H9 (cell line): Measurements from ENCODE around the gene EPS15. TPM values are rescaled to one million over a fixed set of nuclear protein-coding genes. Genes with fewer than 3 reads are reported as not detected.

Experiments used
- DNase-seq: peaks from one replicate; pipeline ENCODE4 v3.0.0-alpha.2; 2017
- H2AFZ ChIP-seq: one replicate; pipeline ENCODE4 v1.6.1; 2013; ENCODE audit warnings: mild to moderate bottlenecking, low read length, control low read depth, moderate library complexity
- H2AK5ac ChIP-seq: 2 replicates; pipeline ENCODE4 v1.6.1; 2013; ENCODE audit warnings: low read length, control low read depth, mixed read lengths; ENCODE audit not compliant: insufficient read length
- H2BK120ac ChIP-seq: one replicate; pipeline ENCODE4 v1.6.1; 2013; ENCODE audit warnings: low read depth, mild to moderate bottlenecking, low read length, control low read depth, inconsistent platforms; ENCODE audit not compliant: poor library complexity, severe bottlenecking
- H2BK12ac ChIP-seq: 2 replicates; pipeline ENCODE4 v1.6.1; 2013; ENCODE audit warnings: low read length, control low read depth, mixed read lengths, low read depth; ENCODE audit not compliant: insufficient read length
- H2BK15ac ChIP-seq: 2 replicates; pipeline ENCODE4 v1.6.1; 2013; ENCODE audit warnings: low read depth, low read length, control low read depth
- H2BK20ac ChIP-seq: one replicate; pipeline ENCODE4 v1.6.1; 2013; ENCODE audit warnings: low read depth, mild to moderate bottlenecking, low read length, control low read depth, inconsistent platforms; ENCODE audit not compliant: poor library complexity, severe bottlenecking
- H2BK5ac ChIP-seq: 2 replicates; pipeline ENCODE4 v1.6.1; 2013; ENCODE audit warnings: low read length, control low read depth, mixed read lengths; ENCODE audit not compliant: insufficient read length
- H3K14ac ChIP-seq: 2 replicates; pipeline ENCODE4 v1.6.1; 2013; ENCODE audit warnings: low read length, control low read depth; ENCODE audit not compliant: insufficient read depth
- H3K18ac ChIP-seq: 2 replicates; pipeline ENCODE4 v1.6.1; 2013; ENCODE audit warnings: low read depth, mild to moderate bottlenecking, mixed read lengths, low read length, control low read depth; ENCODE audit not compliant: insufficient read length
- H3K23ac ChIP-seq: 2 replicates; pipeline ENCODE4 v1.6.1; 2013; ENCODE audit warnings: low read length, control low read depth, mixed read lengths, low read depth; ENCODE audit not compliant: insufficient read length
- H3K23me2 ChIP-seq: 2 replicates; pipeline ENCODE4 v1.6.1; 2013; ENCODE audit warnings: low read depth, mild to moderate bottlenecking, mixed read lengths, low read length, control low read depth; ENCODE audit not compliant: insufficient read length, poor library complexity, severe bottlenecking
- H3K27ac ChIP-seq: 2 replicates; pipeline ENCODE4 v1.5.1; 2013; ENCODE audit warnings: low read length, control low read depth, mixed read lengths, low read depth; ENCODE audit not compliant: insufficient read length
- H3K27me3 ChIP-seq: 2 replicates; pipeline ENCODE4 v1.6.1; 2013; ENCODE audit warnings: low read length, control low read depth, inconsistent platforms; ENCODE audit not compliant: insufficient read depth
- H3K4ac ChIP-seq: 2 replicates; pipeline ENCODE4 v1.6.1; 2013; ENCODE audit warnings: low read depth, mild to moderate bottlenecking, control low read depth, inconsistent platforms, low read length, moderate library complexity
- H3K4me1 ChIP-seq: 2 replicates; pipeline ENCODE4 v1.6.1; 2013; ENCODE audit warnings: low read length, control low read depth, inconsistent platforms; ENCODE audit not compliant: insufficient read depth
- H3K4me2 ChIP-seq: 2 replicates; pipeline ENCODE4 v1.6.1; 2013; ENCODE audit warnings: low read length, control low read depth, mixed read lengths; ENCODE audit not compliant: insufficient read length, insufficient read depth
- H3K56ac ChIP-seq: 2 replicates; pipeline ENCODE4 v1.6.1; 2013; ENCODE audit warnings: low read depth, mild to moderate bottlenecking, mixed read lengths, low read length, control low read depth; ENCODE audit not compliant: insufficient read length
- H3K79me1 ChIP-seq: 2 replicates; pipeline ENCODE4 v1.6.1; 2013; ENCODE audit warnings: low read depth, mild to moderate bottlenecking, moderate library complexity, low read length, control low read depth, inconsistent platforms; ENCODE audit not compliant: insufficient read depth, poor library complexity, severe bottlenecking
- H3K79me2 ChIP-seq: 2 replicates; pipeline ENCODE4 v1.6.1; 2013; ENCODE audit warnings: low read length, control low read depth, inconsistent platforms; ENCODE audit not compliant: insufficient read depth
- H3K9ac ChIP-seq: 2 replicates; pipeline ENCODE4 v1.6.1; 2013; ENCODE audit warnings: low read length, control low read depth, mixed read lengths; ENCODE audit not compliant: insufficient read length; ENCODE audit errors: extremely low read depth
- H3K9me3 ChIP-seq: one replicate; pipeline ENCODE4 v1.6.1; 2013; ENCODE audit warnings: low read depth, low read length, inconsistent platforms; ENCODE audit not compliant: control insufficient read depth
- H3T11ph ChIP-seq: one replicate; pipeline ENCODE4 v1.6.1; 2013; ENCODE audit warnings: mild to moderate bottlenecking, low read length, control low read depth, inconsistent platforms
- H4K20me1 ChIP-seq: one replicate; pipeline ENCODE4 v1.6.1; 2013; ENCODE audit not compliant: control insufficient read depth, insufficient read length, insufficient read depth
- H4K5ac ChIP-seq: 2 replicates; pipeline ENCODE4 v1.6.1; 2013; ENCODE audit warnings: low read depth, mild to moderate bottlenecking, mixed read lengths, low read length, control low read depth; ENCODE audit not compliant: insufficient read length
- H4K8ac ChIP-seq: replicated peaks from 2 replicates; pipeline ENCODE4 v1.6.1; 2013; ENCODE audit warnings: low read length, control low read depth, mixed read lengths, low read depth; ENCODE audit not compliant: insufficient read length
- H4K91ac ChIP-seq: 2 replicates; pipeline ENCODE4 v1.6.1; 2013; ENCODE audit warnings: low read depth, mild to moderate bottlenecking, moderate library complexity, mixed read lengths, low read length, control low read depth; ENCODE audit not compliant: insufficient read length
- H3K27ac Mint-ChIP-seq, 3 experiments: 2 replicates in 2 of 3; 3 replicates in 1 of 3; pipeline ENCODE4 v1.8.0; 2020 to 2021; ENCODE audit warnings: mixed read lengths in 3 of 3, mild to moderate bottlenecking in 1 of 3, moderate library complexity in 1 of 3
- H3K27me3 Mint-ChIP-seq: 2 replicates; pipeline ENCODE4 v1.8.0; 2021; ENCODE audit warnings: low read depth, mild to moderate bottlenecking, moderate library complexity, mixed read lengths
- H3K36me3 Mint-ChIP-seq, 3 experiments: 2 replicates in 2 of 3; 3 replicates in 1 of 3; pipeline ENCODE4 v1.8.0; 2020 to 2021; ENCODE audit warnings: low read depth in 3 of 3, mixed read lengths in 3 of 3; ENCODE audit not compliant: insufficient read depth in 1 of 3
- H3K4me1 Mint-ChIP-seq, 2 experiments: 2 replicates each; pipeline ENCODE4 v1.8.0; 2020; ENCODE audit warnings: mixed read lengths in 2 of 2
- H3K4me3 Mint-ChIP-seq, 2 experiments: 2 replicates in 1 of 2; 3 replicates in 1 of 2; pipeline ENCODE4 v1.8.0; 2020 to 2021; ENCODE audit warnings: mild to moderate bottlenecking in 2 of 2, mixed read lengths in 2 of 2, moderate library complexity in 1 of 2
- H3K9me3 Mint-ChIP-seq, 2 experiments: 2 replicates in 1 of 2; 3 replicates in 1 of 2; pipeline ENCODE4 v1.8.0; 2020; ENCODE audit warnings: mild to moderate bottlenecking in 2 of 2, mixed read lengths in 2 of 2, moderate library complexity in 1 of 2
- WGBS: extraction: QIAGEN DNeasy Blood & Tissue Kit; methylation state at CpG from one replicate; pipeline ENCODE4 v1.1.7; 2013; ENCODE audit warnings: missing lambda C conversion rate, low lambda C conversion rate, mixed read lengths; ENCODE audit not compliant: insufficient read length; ENCODE audit errors: extremely low coverage; 5-methylcytosine and 5-hydroxymethylcytosine counted together
- total RNA-seq: library from RNA; stranded (reverse); gene quantifications from 2 replicates; pipeline ENCODE4 v1.2.1, GENCODE V29; 2021
- TF ChIP-seq, protein P1 (sequence below): fragments of 200-600 bp; sonication (generic); conservative IDR thresholded peaks from 3 replicates; pipeline ENCODE4 v1.8.0; 2021; ENCODE audit warnings: antibody characterized with exemption, mild to moderate bottlenecking

EPS15 gene
- total RNA-seq, 1 experiment from 2014 or later = 44.1 TPM

DNA sequence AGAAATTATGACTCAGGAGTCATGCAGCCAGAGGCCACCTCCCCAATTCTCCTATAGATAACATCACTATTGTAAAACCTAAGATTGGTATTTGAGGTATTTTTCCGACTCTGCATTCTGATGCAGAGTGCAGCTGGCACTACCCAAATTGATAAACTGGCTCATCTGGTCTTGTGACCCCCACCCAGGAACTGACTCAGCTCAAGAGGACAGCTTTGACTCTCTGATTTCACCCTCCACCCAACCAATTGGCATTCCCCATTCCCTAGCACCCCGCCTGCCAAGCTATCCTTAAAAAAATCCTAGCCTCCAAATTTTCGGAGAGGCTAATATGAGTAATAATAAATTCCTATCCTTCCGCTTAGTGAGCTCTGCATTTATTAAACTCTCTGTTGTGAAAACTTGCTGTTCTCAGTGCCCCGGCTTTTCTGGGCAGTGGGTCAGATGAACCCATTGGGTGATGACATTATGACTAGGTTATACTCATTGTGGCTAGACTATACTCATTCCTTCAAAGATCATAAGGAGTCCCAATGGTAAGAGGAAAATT, 39.4 kb upstream of the EPS15 start:
- no peaks in the 10 kb centered on the region for H3K9me3 Mint-ChIP-seq
- H3K4me3 Mint-ChIP-seq = no peak overlapping the region
- no peak overlapping the region for H3K56ac ChIP-seq
- no peak overlapping the region for H3K14ac ChIP-seq
- H2BK12ac ChIP-seq = no peak overlapping the region
- H2BK20ac ChIP-seq = no peak overlapping the region
- H3K4ac ChIP-seq = no peak overlapping the region
- WGBS = no CpG with 5 or more reads among the region's 5 CpGs
- H2BK5ac ChIP-seq = no peak overlapping the region
- H3K27ac Mint-ChIP-seq = peak overlapping the region in 1 of 3 experiments; percentile 13; a peak in 1 of 7 replicates
- peaks cover 9% of the 10 kb centered on the region; the same call in 1 of the 2 replicates for H3K4me1 ChIP-seq
- no peak overlapping the region for H2BK120ac ChIP-seq
- H3K9ac ChIP-seq = no peak overlapping the region
- H3K23ac ChIP-seq = no peak overlapping the region
- H2AK5ac ChIP-seq = no peak overlapping the region
- DNase-seq = peak; percentile 37
- no peak overlapping the region for H3K18ac ChIP-seq
- H3K27me3 ChIP-seq = no peaks in the 10 kb centered on the region
- no peak overlapping the region for H2AFZ ChIP-seq
- H4K91ac ChIP-seq = no peak overlapping the region
- no peak overlapping the region for H3K27ac ChIP-seq
- no peaks in the 10 kb centered on the region for H4K20me1 ChIP-seq
- no peaks in the 10 kb centered on the region for H3K79me1 ChIP-seq
- H4K8ac ChIP-seq = no peak overlapping the region
- no peaks in the 10 kb centered on the region; the same call in 1 of the 2 replicates for H3K27me3 Mint-ChIP-seq
- H2BK15ac ChIP-seq = no peak overlapping the region
- H3K4me1 Mint-ChIP-seq = peaks cover 16 to 19% of the 10 kb centered on the region in 2 experiments
- H3K4me2 ChIP-seq = no peak overlapping the region
- no peaks in the 10 kb centered on the region for H3K23me2 ChIP-seq
- no peaks in the 10 kb centered on the region for H3K79me2 ChIP-seq
- H3K36me3 Mint-ChIP-seq = no peaks in the 10 kb centered on the region
- no peak overlapping the region for H4K5ac ChIP-seq
- H3K9me3 ChIP-seq = no peaks in the 10 kb centered on the region
- TF ChIP-seq, protein P1, sequence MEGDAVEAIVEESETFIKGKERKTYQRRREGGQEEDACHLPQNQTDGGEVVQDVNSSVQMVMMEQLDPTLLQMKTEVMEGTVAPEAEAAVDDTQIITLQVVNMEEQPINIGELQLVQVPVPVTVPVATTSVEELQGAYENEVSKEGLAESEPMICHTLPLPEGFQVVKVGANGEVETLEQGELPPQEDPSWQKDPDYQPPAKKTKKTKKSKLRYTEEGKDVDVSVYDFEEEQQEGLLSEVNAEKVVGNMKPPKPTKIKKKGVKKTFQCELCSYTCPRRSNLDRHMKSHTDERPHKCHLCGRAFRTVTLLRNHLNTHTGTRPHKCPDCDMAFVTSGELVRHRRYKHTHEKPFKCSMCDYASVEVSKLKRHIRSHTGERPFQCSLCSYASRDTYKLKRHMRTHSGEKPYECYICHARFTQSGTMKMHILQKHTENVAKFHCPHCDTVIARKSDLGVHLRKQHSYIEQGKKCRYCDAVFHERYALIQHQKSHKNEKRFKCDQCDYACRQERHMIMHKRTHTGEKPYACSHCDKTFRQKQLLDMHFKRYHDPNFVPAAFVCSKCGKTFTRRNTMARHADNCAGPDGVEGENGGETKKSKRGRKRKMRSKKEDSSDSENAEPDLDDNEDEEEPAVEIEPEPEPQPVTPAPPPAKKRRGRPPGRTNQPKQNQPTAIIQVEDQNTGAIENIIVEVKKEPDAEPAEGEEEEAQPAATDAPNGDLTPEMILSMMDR = no peak
- H3T11ph ChIP-seq = no peak overlapping the region
